ENCODE measurements around the gene FITM2. TPM values are rescaled to one million over a fixed set of nuclear protein-coding genes. Genes with fewer than 3 reads are reported as not detected.
"Not testable (repeated sequence)": the region's sequence is repeated elsewhere in the genome, so short reads cannot be mapped to it uniquely, and the experiment has no call there.

Gene FITM2
- total and polyA plus RNA-seq, 3 experiments from 2014 or later, result 1.3 to 2.5 (median 2.4) TPM

- no peak overlapping the region for H3K4me3 ChIP-seq (ENCODE audit: low read length)
- POLR2A ChIA-PET, result no interaction called here
- H3K27me3 ChIP-seq (ENCODE audit: insufficient read depth, low read length, poor library complexity, severe bottlenecking), result no peaks in the 10 kb centered on the region
- peaks cover 2% of the 10 kb centered on the region for H3K4me1 ChIP-seq (ENCODE audit: insufficient read depth, low read length)
- peaks cover 5% of the 10 kb centered on the region for H3K36me3 ChIP-seq (ENCODE audit: insufficient read depth, low read length)
- Mint-ChIP-seq H3K9me3 (no peaks in the 10 kb centered on the region), H3K27ac (no peak overlapping the region), H3K27me3 (no peaks in the 10 kb centered on the region), H3K4me3 (no peak overlapping the region), H3K4me1 (peaks cover 6 to 19% (median 9%) of the 10 kb centered on the region in 3 donors), H3K36me3 (peaks cover 0 to 21% (median 15%) of the 10 kb centered on the region in 3 donors)
- DNase-seq, result no peak
- H3K27ac ChIP-seq (ENCODE audit: low read depth, low read length), result no peak overlapping the region
- CTCF ChIA-PET, result no interaction called here
- H3K9me3 ChIP-seq (ENCODE audit: low read length), result no peaks in the 10 kb centered on the region
Measured at GRCh38 chr20:44304383-44304782, 6.6 kb downstream of the FITM2 start.

DNA sequence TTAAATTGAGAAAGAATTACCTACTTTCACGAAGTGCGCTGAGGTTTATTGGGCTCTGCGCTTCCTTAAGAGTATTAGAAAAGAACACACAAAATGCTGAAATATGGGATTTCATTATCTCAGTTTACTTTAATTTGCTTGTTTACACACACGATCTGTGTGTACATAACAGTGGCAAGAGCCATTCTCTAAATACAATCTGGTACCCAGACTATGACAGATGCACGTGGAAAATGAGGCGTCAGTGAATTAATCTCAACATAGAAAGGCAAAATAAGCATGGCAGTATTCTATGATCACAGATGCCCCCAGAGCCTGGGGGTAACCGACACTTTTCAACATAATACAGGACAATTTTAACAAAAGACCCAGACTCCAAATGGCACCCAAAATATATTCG lies 8.3 kb downstream of the FITM2 start:
- H3K27me3 ChIP-seq (ENCODE audit: insufficient read depth, low read length, poor library complexity, severe bottlenecking), result no peaks in the 10 kb centered on the region
- no peak overlapping the region for H3K27ac Mint-ChIP-seq
- peaks cover 5% of the 10 kb centered on the region for H3K36me3 ChIP-seq (ENCODE audit: insufficient read depth, low read length)
- no peak overlapping the region for H3K4me3 Mint-ChIP-seq
- H3K27ac ChIP-seq (ENCODE audit: low read depth, low read length), result no peak overlapping the region
- H3K4me1 Mint-ChIP-seq, result peaks cover 3 to 12% (median 9%) of the 10 kb centered on the region in 3 donors
- no peaks in the 10 kb centered on the region for H3K9me3 ChIP-seq (ENCODE audit: low read length)
- no peaks in the 10 kb centered on the region for H3K27me3 Mint-ChIP-seq
- H3K9me3 Mint-ChIP-seq, result no peaks in the 10 kb centered on the region
- H3K4me3 ChIP-seq (ENCODE audit: low read length), result no peak overlapping the region
- ChIA-PET POLR2A (no interaction called here), CTCF (interaction anchor here (3.8 kb wide), 1 partner anchor 9 kb away, joined by 21 read pairs; the partner anchor contains the start of gene FITM2)
- peaks cover 0 to 21% (median 15%) of the 10 kb centered on the region in 3 donors for H3K36me3 Mint-ChIP-seq
- no peaks in the 10 kb centered on the region for H3K4me1 ChIP-seq (ENCODE audit: insufficient read depth, low read length)
- DNase-seq, result no peak

DNA sequence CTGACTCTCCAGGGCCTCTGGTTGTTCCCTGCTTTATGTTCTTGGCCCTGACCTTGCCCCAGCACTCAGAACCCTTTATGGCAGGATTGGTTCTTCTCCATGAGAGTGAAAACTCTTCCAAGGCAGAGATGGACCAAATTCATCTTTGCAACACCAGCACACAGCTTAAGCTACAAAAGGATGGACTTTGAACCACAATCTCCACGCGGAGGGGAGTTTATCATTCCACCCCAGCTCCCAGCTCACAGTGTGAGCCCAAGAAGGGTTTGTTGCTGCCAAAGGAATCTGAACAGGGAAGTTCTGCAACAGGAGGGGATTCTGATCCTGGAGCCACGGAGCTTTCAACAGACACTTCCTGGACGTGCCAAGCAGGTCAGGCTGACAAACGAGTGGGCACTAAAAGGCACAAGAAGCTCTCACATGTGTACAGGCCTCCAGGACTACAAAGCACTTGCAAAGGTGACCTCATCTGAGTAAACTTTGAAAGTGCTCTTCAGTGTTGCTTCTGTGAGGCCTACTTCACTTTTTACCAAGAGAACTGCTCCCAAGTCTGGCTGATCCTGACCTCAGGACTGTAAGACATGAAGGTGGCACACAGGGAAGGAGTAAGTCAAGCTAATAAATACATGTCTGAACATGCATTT lies 8.9 kb downstream of the FITM2 start:
- H3K4me1 ChIP-seq (ENCODE audit: insufficient read depth, low read length), result no peaks in the 10 kb centered on the region
- ChIA-PET CTCF (interaction anchor here (3.8 kb wide), 1 partner anchor 9 kb away, joined by 21 read pairs; the partner anchor contains the start of gene FITM2), POLR2A (no interaction called here)
- Mint-ChIP-seq H3K27ac (no peak overlapping the region), H3K9me3 (no peaks in the 10 kb centered on the region), H3K36me3 (peaks cover 0 to 21% (median 15%) of the 10 kb centered on the region in 3 donors), H3K27me3 (no peaks in the 10 kb centered on the region), H3K4me3 (no peak overlapping the region), H3K4me1 (peaks cover 3 to 12% (median 9%) of the 10 kb centered on the region in 3 donors)
- no peaks in the 10 kb centered on the region for H3K27me3 ChIP-seq (ENCODE audit: insufficient read depth, low read length, poor library complexity, severe bottlenecking)
- H3K9me3 ChIP-seq (ENCODE audit: low read length), result no peaks in the 10 kb centered on the region
- peaks cover 5% of the 10 kb centered on the region for H3K36me3 ChIP-seq (ENCODE audit: insufficient read depth, low read length)
- no peak for DNase-seq
- H3K27ac ChIP-seq (ENCODE audit: low read depth, low read length), result no peak overlapping the region
- H3K4me3 ChIP-seq (ENCODE audit: low read length), result no peak overlapping the region

DNA sequence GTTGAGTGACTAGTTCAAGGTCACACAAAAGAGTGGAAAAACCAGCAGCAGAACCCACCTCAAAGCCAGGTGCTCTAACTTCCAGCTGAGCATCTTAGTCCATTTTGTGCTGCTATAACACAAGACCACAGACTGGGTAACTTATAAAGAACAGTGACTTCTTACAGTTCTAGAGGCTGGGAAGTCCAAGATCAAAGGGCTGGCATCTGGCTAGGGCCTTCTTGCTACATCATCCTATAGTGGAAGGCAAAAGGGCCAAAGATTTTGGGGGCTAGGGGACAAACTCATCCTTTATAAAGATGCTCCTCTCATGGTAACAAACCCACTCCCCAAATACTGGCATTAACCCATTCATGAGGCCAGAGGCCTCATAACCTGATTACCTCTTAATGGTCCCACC lies 9.7 kb downstream of the FITM2 start:
- no peaks in the 10 kb centered on the region for H3K9me3 Mint-ChIP-seq
- no peak for DNase-seq
- no peak overlapping the region for H3K4me3 Mint-ChIP-seq
- Histone ChIP-seq H3K4me3 (ENCODE audit: low read length) (no peak overlapping the region), H3K4me1 (ENCODE audit: insufficient read depth, low read length) (no peaks in the 10 kb centered on the region), H3K27ac (ENCODE audit: low read depth, low read length) (no peak overlapping the region), H3K27me3 (ENCODE audit: insufficient read depth, low read length, poor library complexity, severe bottlenecking) (no peaks in the 10 kb centered on the region), H3K9me3 (ENCODE audit: low read length) (no peaks in the 10 kb centered on the region), H3K36me3 (ENCODE audit: insufficient read depth, low read length) (no peaks in the 10 kb centered on the region)
- CTCF ChIA-PET, result interaction anchor here (3.8 kb wide), 1 partner anchor 10 kb away, joined by 21 read pairs; the partner anchor contains the start of gene FITM2
- peaks cover 0 to 6% (median 2%) of the 10 kb centered on the region in 3 donors for H3K4me1 Mint-ChIP-seq
- H3K27me3 Mint-ChIP-seq, result no peaks in the 10 kb centered on the region
- no peak overlapping the region for H3K27ac Mint-ChIP-seq
- POLR2A ChIA-PET, result no interaction called here
- peaks cover 0 to 14% (median 12%) of the 10 kb centered on the region in 3 donors for H3K36me3 Mint-ChIP-seq

GRCh38 chr20:44299011-44299535 lies 11.9 kb downstream of the FITM2 start:
- H3K27me3 ChIP-seq (ENCODE audit: insufficient read depth, low read length, poor library complexity, severe bottlenecking); H3K27me3 Mint-ChIP-seq; H3K9me3 ChIP-seq (ENCODE audit: low read length); POLR2A ChIA-PET; H3K4me3 ChIP-seq (ENCODE audit: low read length); H3K27ac Mint-ChIP-seq; H3K4me1 ChIP-seq (ENCODE audit: insufficient read depth, low read length); H3K9me3 Mint-ChIP-seq; DNase-seq; H3K4me1 Mint-ChIP-seq; H3K27ac ChIP-seq (ENCODE audit: low read depth, low read length); H3K36me3 ChIP-seq (ENCODE audit: insufficient read depth, low read length); H3K4me3 Mint-ChIP-seq: not testable (repeated sequence)
- CTCF ChIA-PET, result interaction anchor here (3.8 kb wide), 1 partner anchor 12 kb away, joined by 21 read pairs; the partner anchor contains the start of gene FITM2
- H3K36me3 Mint-ChIP-seq, result peaks cover 0 to 11% (median 6%) of the 10 kb centered on the region in 3 donors

- no peak overlapping the region for H3K27ac Mint-ChIP-seq
- H3K9me3 ChIP-seq (ENCODE audit: low read length), result no peaks in the 10 kb centered on the region
- no peak for DNase-seq
- H3K36me3 ChIP-seq (ENCODE audit: insufficient read depth, low read length), result no peaks in the 10 kb centered on the region
- H3K4me1 ChIP-seq (ENCODE audit: insufficient read depth, low read length), result no peaks in the 10 kb centered on the region
- no peak overlapping the region for H3K4me3 ChIP-seq (ENCODE audit: low read length)
- POLR2A ChIA-PET, result no interaction called here
- H3K4me1 Mint-ChIP-seq, result peaks cover 0 to 4% (median 0%) of the 10 kb centered on the region in 3 donors
- CTCF ChIA-PET, result no interaction called here
- no peaks in the 10 kb centered on the region for H3K27me3 ChIP-seq (ENCODE audit: insufficient read depth, low read length, poor library complexity, severe bottlenecking)
- no peaks in the 10 kb centered on the region for H3K27me3 Mint-ChIP-seq
- peaks cover 0 to 11% (median 4%) of the 10 kb centered on the region in 3 donors for H3K36me3 Mint-ChIP-seq
- no peak overlapping the region for H3K4me3 Mint-ChIP-seq
- H3K27ac ChIP-seq (ENCODE audit: low read depth, low read length), result no peak overlapping the region
- no peaks in the 10 kb centered on the region for H3K9me3 Mint-ChIP-seq
Measured at GRCh38 chr20:44297721-44298120, 13.3 kb downstream of the FITM2 start.

GRCh38 chr20:44296011-44296410 lies 15.0 kb downstream of the FITM2 start:
- POLR2A ChIA-PET, result no interaction called here

GRCh38 chr20:44291754-44292153 lies 19.2 kb downstream of the FITM2 start:
- no peak overlapping the region for H3K4me3 Mint-ChIP-seq
- H3K9me3 ChIP-seq (ENCODE audit: low read length), result no peaks in the 10 kb centered on the region

More at GRCh38 chr20:44296011-44296410, 15.0 kb downstream of the FITM2 start:
- no peak overlapping the region for H3K4me3 Mint-ChIP-seq
- H3K9me3 ChIP-seq (ENCODE audit: low read length), result no peaks in the 10 kb centered on the region
- H3K4me1 ChIP-seq (ENCODE audit: insufficient read depth, low read length), result no peaks in the 10 kb centered on the region
- CTCF ChIA-PET, result interaction anchor here (1.0 to 1.6 kb wide), 3 partner anchors 11 to 15 kb away, joined by 3 read pairs; partner anchors contain the start of gene FITM2
- no peak overlapping the region for H3K4me3 ChIP-seq (ENCODE audit: low read length)
- DNase-seq, result no peak
- peaks cover 0 to 5% (median 0%) of the 10 kb centered on the region in 3 donors for H3K4me1 Mint-ChIP-seq
- H3K36me3 Mint-ChIP-seq, result peaks cover under 1 to 7% (median 5%) of the 10 kb centered on the region in 3 donors
- H3K27me3 Mint-ChIP-seq, result no peaks in the 10 kb centered on the region
- no peaks in the 10 kb centered on the region for H3K36me3 ChIP-seq (ENCODE audit: insufficient read depth, low read length)
- H3K9me3 Mint-ChIP-seq, result no peaks in the 10 kb centered on the region
- no peak overlapping the region for H3K27ac ChIP-seq (ENCODE audit: low read depth, low read length)
- H3K27ac Mint-ChIP-seq, result no peak overlapping the region
- no peaks in the 10 kb centered on the region for H3K27me3 ChIP-seq (ENCODE audit: insufficient read depth, low read length, poor library complexity, severe bottlenecking)

More at GRCh38 chr20:44291754-44292153, 19.2 kb downstream of the FITM2 start:
- no peaks in the 10 kb centered on the region for H3K27me3 ChIP-seq (ENCODE audit: insufficient read depth, low read length, poor library complexity, severe bottlenecking)
- ChIA-PET CTCF (interaction anchor here (1.4 to 2.4 kb wide), 2 partner anchors 20 to 76 kb away, joined by 8 to 13 read pairs; partner anchors contain the start of gene FITM2), POLR2A (no interaction called here)
- Mint-ChIP-seq H3K27me3 (no peaks in the 10 kb centered on the region), H3K36me3 (peaks cover 3 to 19% (median 17%) of the 10 kb centered on the region in 3 donors), H3K9me3 (no peaks in the 10 kb centered on the region), H3K4me1 (peaks cover 0 to 9% (median 0%) of the 10 kb centered on the region in 3 donors), H3K27ac (peak overlapping the region in 1 of 8 donors; percentile 84)
- no peak overlapping the region for H3K27ac ChIP-seq (ENCODE audit: low read depth, low read length)
- no peaks in the 10 kb centered on the region for H3K36me3 ChIP-seq (ENCODE audit: insufficient read depth, low read length)
- no peak overlapping the region for H3K4me3 ChIP-seq (ENCODE audit: low read length)
- no peaks in the 10 kb centered on the region for H3K4me1 ChIP-seq (ENCODE audit: insufficient read depth, low read length)
- no peak for DNase-seq
